BLaER1 (cell line): Measurements from ENCODE around the gene PTPRN.
"Not testable (repeated sequence)": the region's sequence is repeated elsewhere in the genome, so short reads cannot be mapped to it uniquely, and the experiment has no call there.

Source experiments
- H3K27ac ChIP-seq: shearing (Covaris generic); formaldehyde crosslinking; 2 replicates; pipeline ENCODE4 v1.8.1; 2022
- H3K27me3 ChIP-seq: shearing (Covaris generic); formaldehyde crosslinking; 2 replicates; pipeline ENCODE4 v1.8.1; 2022
- H3K36me3 ChIP-seq: shearing (Covaris generic); formaldehyde crosslinking; 2 replicates; pipeline ENCODE4 v1.8.1; 2022
- H3K4me1 ChIP-seq: shearing (Covaris generic); formaldehyde crosslinking; 2 replicates; pipeline ENCODE4 v1.8.1; 2022
- H3K4me2 ChIP-seq: shearing (Covaris generic); formaldehyde crosslinking; 2 replicates; pipeline ENCODE4 v1.8.1; 2022
- H3K4me3 ChIP-seq: shearing (Covaris generic); formaldehyde crosslinking; 2 replicates; pipeline ENCODE4 v1.8.1; 2022
- H3K9ac ChIP-seq: shearing (Covaris generic); formaldehyde crosslinking; 2 replicates; pipeline ENCODE4 v1.8.1; 2022
- H3K9me3 ChIP-seq: shearing (Covaris generic); formaldehyde crosslinking; 2 replicates; pipeline ENCODE4 v1.8.1; 2022
- H4K20me1 ChIP-seq: shearing (Covaris generic); formaldehyde crosslinking; 2 replicates; pipeline ENCODE4 v1.8.1; 2022
- Cebpa-rat ChIP-seq: shearing (Covaris generic); IDR thresholded peaks from 2 replicates; pipeline ENCODE4 v1.8.1; 2022

Gene PTPRN

GRCh38 chr2:219287580-219288265 is 21.5 kb downstream of the PTPRN start:
- Histone ChIP-seq H4K20me1 (peaks cover 16% of the 10 kb centered on the region; the same call in 1 of the 2 replicates), H3K4me3 (no peak overlapping the region), H3K9me3 (no peaks in the 10 kb centered on the region), H3K4me1 (peaks cover 51% of the 10 kb centered on the region), H3K27ac (peak overlapping the region; percentile 9; the same call in 1 of the 2 replicates), H3K27me3 (no peaks in the 10 kb centered on the region), H3K9ac (0 out of 2 replicates have a peak overlapping the region, but pooled peaks have one; percentile 38), H3K36me3 (peaks cover 9% of the 10 kb centered on the region; the same call in 1 of the 2 replicates), H3K4me2 (no peak overlapping the region)
- TF ChIP-seq Cebpa-rat: no peak

- not testable (repeated sequence) for H3K4me2 ChIP-seq, H3K36me3 ChIP-seq
Measured at GRCh38 chr2:219287116-219287440, 22.1 kb downstream of the PTPRN start.

GRCh38 chr2:219286436-219287115 is 22.6 kb downstream of the PTPRN start:
- H3K4me1 ChIP-seq: peaks cover 62% of the 10 kb centered on the region
- no peak overlapping the region for H3K4me3 ChIP-seq
- H3K27ac ChIP-seq: no peak overlapping the region
- H3K9me3 ChIP-seq: no peaks in the 10 kb centered on the region
- peaks cover 28% of the 10 kb centered on the region; the same call in 1 of the 2 replicates for H4K20me1 ChIP-seq
- peak overlapping the region; percentile 42; the same call in 1 of the 2 replicates for H3K4me2 ChIP-seq
- no peaks in the 10 kb centered on the region for H3K27me3 ChIP-seq
- TF ChIP-seq Cebpa-rat: no peak
- no peak overlapping the region for H3K9ac ChIP-seq
- H3K36me3 ChIP-seq: peaks cover 9% of the 10 kb centered on the region; the same call in 1 of the 2 replicates

More at GRCh38 chr2:219287116-219287440, 22.1 kb downstream of the PTPRN start:
- not testable (repeated sequence) for H3K27me3 ChIP-seq, H3K9me3 ChIP-seq, H3K9ac ChIP-seq, H3K27ac ChIP-seq, H3K4me3 ChIP-seq
- Histone ChIP-seq H4K20me1 (peaks cover 23% of the 10 kb centered on the region; the same call in 1 of the 2 replicates), H3K4me1 (peaks cover 57% of the 10 kb centered on the region)

GRCh38 chr2:219285894-219286425 is 23.2 kb downstream of the PTPRN start:
- Histone ChIP-seq H3K4me1 (peaks cover 68% of the 10 kb centered on the region), H3K27ac (peak overlapping the region; percentile 28; the same call in 1 of the 2 replicates), H3K4me2 (peak overlapping the region; percentile 99), H3K9me3 (no peaks in the 10 kb centered on the region), H4K20me1 (peaks cover 30% of the 10 kb centered on the region; the same call in 1 of the 2 replicates), H3K27me3 (no peaks in the 10 kb centered on the region), H3K4me3 (peak overlapping the region; percentile 25), H3K9ac (peak overlapping the region; percentile 17), H3K36me3 (peaks cover 9% of the 10 kb centered on the region; the same call in 1 of the 2 replicates)
- no peak for TF ChIP-seq Cebpa-rat

- no peak for TF ChIP-seq Cebpa-rat
- Histone ChIP-seq H3K27me3 (no peaks in the 10 kb centered on the region), H3K36me3 (peaks cover 9% of the 10 kb centered on the region; the same call in 1 of the 2 replicates), H3K4me2 (peak overlapping the region; percentile 99), H3K4me1 (peaks cover 74% of the 10 kb centered on the region), H3K27ac (peak overlapping the region; percentile 28; the same call in 1 of the 2 replicates), H3K9ac (peak overlapping the region; percentile 17), H4K20me1 (peaks cover 30% of the 10 kb centered on the region; the same call in 1 of the 2 replicates), H3K9me3 (no peaks in the 10 kb centered on the region), H3K4me3 (peak overlapping the region; percentile 25)
Measured at GRCh38 chr2:219285373-219285735, 23.8 kb downstream of the PTPRN start.

- Histone ChIP-seq H4K20me1 (peaks cover 30% of the 10 kb centered on the region; the same call in 1 of the 2 replicates), H3K27ac (peak overlapping the region; percentile 28; the same call in 1 of the 2 replicates), H3K36me3 (peaks cover 9% of the 10 kb centered on the region; the same call in 1 of the 2 replicates), H3K4me3 (no peak overlapping the region), H3K9me3 (no peaks in the 10 kb centered on the region), H3K9ac (peak overlapping the region; percentile 17; the same call in 1 of the 2 replicates), H3K4me1 (peaks cover 76% of the 10 kb centered on the region), H3K27me3 (no peaks in the 10 kb centered on the region), H3K4me2 (peak overlapping the region; percentile 99)
- no peak for TF ChIP-seq Cebpa-rat
Measured at GRCh38 chr2:219284501-219285372, 24.5 kb downstream of the PTPRN start.

- peak overlapping the region; percentile 99 for H3K4me2 ChIP-seq
- H3K36me3 ChIP-seq: peaks cover 9% of the 10 kb centered on the region; the same call in 1 of the 2 replicates
- no peaks in the 10 kb centered on the region for H3K9me3 ChIP-seq
- H3K27ac ChIP-seq: peak overlapping the region; percentile 53
- H3K4me3 ChIP-seq: 0 out of 2 replicates have a peak overlapping the region, but pooled peaks have one; percentile 18
- H3K27me3 ChIP-seq: no peaks in the 10 kb centered on the region
- H4K20me1 ChIP-seq: peaks cover 30% of the 10 kb centered on the region; the same call in 1 of the 2 replicates
- peaks cover 87% of the 10 kb centered on the region for H3K4me1 ChIP-seq
- TF ChIP-seq Cebpa-rat: no peak
- H3K9ac ChIP-seq: peak overlapping the region; percentile 61
Measured at GRCh38 chr2:219282943-219283581, 26.1 kb downstream of the PTPRN start.

GRCh38 chr2:219282375-219282774 is 26.8 kb downstream of the PTPRN start:
- no peak for TF ChIP-seq Cebpa-rat
- Histone ChIP-seq H3K4me1 (peaks cover 89% of the 10 kb centered on the region), H3K4me2 (peak overlapping the region; percentile 99), H4K20me1 (peaks cover 30% of the 10 kb centered on the region; the same call in 1 of the 2 replicates), H3K27me3 (no peaks in the 10 kb centered on the region), H3K36me3 (peaks cover 9% of the 10 kb centered on the region; the same call in 1 of the 2 replicates), H3K27ac (peak overlapping the region; percentile 53; the same call in 1 of the 2 replicates), H3K9ac (peak overlapping the region; percentile 61), H3K4me3 (0 out of 2 replicates have a peak overlapping the region, but pooled peaks have one; percentile 18), H3K9me3 (no peaks in the 10 kb centered on the region)
